HG03135 (cell line): Measurements from ENCODE around the gene UHRF1.
"Not testable (repeated sequence)": the region's sequence is repeated elsewhere in the genome, so short reads cannot be mapped to it uniquely, and the experiment has no call there.

ENCODE experiments used
- ATAC-seq: cut with Tn5 transposase; IDR thresholded peaks from one replicate; pipeline ENCODE4 v1.9.1; 2021; ENCODE audit warnings: mild to moderate bottlenecking, moderate library complexity; ENCODE audit not compliant: unreplicated experiment

UHRF1 gene

GRCh38 chr19:4933528-4933927 is 24.2 kb downstream of the UHRF1 start:
- ATAC-seq = no peak

DNA sequence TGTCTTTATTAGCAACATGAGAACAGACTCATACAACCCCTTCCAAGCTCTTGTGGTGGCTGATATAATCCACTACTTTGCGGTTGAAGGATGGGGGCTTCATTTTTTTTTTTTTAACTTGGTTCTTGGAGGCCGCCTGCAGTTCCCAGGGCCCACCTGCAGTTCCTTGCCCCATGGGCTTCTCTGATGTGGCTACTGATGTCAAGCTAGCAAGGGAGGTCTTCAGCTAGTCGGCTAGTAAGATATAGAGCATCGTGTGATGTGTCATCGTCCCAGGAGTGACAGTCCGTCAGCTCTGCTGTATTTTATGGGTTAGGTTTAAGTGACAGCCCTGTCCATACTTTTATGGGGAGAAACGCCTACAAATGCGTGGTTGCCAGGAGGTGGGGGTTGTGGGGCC is 26.1 kb downstream of the UHRF1 start:
- ATAC-seq = no peak

GRCh38 chr19:4937060-4937459 is 27.8 kb downstream of the UHRF1 start:
- no peak for ATAC-seq

DNA sequence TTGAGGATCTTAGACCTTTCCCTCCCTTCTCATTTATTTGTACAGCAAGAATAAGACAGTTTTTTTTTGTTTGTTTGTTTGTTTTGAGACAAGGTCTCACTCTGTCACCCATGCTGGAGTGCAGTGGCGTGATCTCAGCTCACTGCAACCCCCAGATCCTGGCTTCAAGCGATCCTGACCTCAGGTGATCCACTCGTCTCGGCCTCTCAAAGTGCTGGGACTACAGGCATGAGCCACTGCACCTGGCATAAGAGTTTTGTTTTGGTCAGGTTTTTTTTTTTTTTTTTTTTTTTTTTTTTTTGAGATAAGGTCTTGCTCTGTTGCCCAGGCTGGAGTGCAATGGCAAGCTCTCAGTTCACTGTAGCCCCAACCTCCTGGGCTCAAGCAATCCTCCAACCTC is 29.2 kb downstream of the UHRF1 start:
- not testable (repeated sequence) for ATAC-seq

GRCh38 chr19:4939466-4939865 is 30.2 kb downstream of the UHRF1 start:
- ATAC-seq = no peak

DNA sequence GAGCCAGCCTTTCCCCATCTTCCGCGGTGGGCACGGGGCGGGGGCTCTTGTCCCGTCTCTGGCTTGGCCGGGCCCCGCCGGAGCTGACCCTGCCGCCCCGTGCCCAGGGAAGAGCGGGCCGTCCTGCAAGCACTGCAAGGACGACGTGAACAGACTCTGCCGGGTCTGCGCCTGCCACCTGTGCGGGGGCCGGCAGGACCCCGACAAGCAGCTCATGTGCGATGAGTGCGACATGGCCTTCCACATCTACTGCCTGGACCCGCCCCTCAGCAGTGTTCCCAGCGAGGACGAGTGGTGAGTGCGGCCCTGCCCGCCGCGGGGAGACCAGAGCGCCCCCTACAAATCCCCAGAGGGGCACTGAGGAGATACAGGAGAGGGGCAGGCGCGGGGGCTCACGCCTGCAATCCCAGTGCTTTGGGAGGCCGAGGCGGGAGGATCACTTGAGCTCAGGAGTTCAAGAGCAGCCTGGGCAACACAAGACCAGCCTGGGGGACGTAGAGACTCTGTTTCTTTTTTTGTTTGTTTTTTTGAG is 32.4 kb downstream of the UHRF1 start:
- ATAC-seq = not testable (repeated sequence)

- not testable (repeated sequence) for ATAC-seq
These were observed 41.3 kb downstream of the UHRF1 start for GRCh38 chr19:4950650-4951049.

DNA sequence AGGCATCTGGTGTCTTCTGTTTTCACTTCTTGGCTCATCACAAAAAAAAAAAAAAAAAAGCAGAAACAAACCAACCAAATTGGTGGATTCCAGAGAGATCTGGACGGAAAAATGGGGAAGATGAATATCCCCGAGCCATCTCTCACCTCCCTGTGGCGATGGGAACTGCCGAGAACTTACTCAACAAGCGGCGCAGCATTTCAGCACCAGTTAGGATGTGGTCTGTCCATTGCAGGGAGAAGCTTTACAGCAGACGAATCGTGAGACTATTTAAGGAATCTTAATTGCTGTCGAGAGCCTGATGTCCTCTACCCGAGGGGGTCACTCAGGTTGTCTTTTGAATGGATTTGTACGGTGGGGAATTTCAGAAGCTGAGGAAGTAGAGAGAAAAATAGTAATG is 42.4 kb downstream of the UHRF1 start:
- no peak for ATAC-seq

DNA sequence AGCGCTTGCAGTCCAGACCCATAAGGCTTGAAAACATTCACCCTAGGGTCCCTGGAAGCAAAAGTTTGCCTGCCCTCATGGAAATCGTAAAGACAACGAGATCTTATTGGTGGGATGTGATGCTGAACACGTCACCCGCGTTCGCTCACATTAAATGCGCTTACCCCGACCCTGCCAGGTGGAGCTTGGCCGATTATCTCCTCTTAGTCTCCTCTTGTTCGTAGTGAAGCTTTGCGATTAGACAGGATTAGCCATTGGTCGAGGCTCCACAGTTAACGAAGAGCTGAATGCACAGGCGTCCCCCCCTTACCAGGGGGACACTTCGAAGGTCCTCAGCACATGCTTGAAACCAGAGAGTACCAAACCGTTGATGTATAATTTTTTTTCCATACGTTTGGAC is 43.6 kb downstream of the UHRF1 start:
- no peak for ATAC-seq

- ATAC-seq = not testable (repeated sequence)
These were observed 45.2 kb downstream of the UHRF1 start for GRCh38 chr19:4954320-4955149.

- ATAC-seq = no peak
These were observed 46.0 kb downstream of the UHRF1 start for GRCh38 chr19:4955274-4955673.

DNA sequence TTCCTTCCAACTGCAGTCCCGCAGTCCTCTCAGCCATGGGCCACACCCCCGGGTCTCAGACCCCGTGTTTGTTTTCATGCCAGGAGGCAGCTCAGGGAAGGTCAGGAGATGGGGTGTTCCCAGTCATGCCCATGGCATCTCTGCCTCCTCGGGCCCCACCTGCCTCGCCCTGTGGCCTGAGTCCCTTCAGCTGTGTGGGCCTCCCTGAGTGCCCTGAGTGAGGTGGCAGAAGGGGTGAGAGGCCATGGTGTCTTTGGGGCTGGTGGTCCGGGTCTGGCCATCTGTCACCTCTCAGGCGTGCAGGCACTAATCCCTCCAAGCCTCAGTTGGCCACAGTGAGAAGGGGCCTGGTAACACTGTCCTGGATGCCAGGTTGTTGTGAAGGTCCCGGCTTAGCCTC is 48.7 kb downstream of the UHRF1 start:
- ATAC-seq = no peak

GRCh38 chr19:4962085-4962619 is 52.9 kb downstream of the UHRF1 start:
- no peak for ATAC-seq

DNA sequence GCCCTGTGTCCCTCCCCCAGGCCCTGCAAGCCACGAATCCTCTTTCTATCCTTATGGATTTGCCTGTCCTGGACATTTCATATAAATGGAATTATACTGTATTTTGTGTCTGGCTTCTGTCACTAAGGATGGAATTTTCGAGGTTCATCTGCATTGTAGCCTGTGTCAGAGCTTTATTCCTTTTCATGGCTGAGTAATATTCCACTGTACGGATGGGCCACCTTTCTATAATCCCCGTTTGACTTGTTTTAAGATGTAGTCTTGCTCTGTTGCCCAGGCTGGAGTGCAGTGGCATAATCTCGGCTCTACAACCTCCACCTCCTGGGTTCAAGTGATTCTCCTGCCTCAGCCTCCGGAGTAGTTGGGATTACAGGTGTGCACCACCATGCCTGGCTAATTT is 55.8 kb downstream of the UHRF1 start:
- no peak for ATAC-seq

GRCh38 chr19:4966591-4966990 is 57.3 kb downstream of the UHRF1 start:
- ATAC-seq = no peak

DNA sequence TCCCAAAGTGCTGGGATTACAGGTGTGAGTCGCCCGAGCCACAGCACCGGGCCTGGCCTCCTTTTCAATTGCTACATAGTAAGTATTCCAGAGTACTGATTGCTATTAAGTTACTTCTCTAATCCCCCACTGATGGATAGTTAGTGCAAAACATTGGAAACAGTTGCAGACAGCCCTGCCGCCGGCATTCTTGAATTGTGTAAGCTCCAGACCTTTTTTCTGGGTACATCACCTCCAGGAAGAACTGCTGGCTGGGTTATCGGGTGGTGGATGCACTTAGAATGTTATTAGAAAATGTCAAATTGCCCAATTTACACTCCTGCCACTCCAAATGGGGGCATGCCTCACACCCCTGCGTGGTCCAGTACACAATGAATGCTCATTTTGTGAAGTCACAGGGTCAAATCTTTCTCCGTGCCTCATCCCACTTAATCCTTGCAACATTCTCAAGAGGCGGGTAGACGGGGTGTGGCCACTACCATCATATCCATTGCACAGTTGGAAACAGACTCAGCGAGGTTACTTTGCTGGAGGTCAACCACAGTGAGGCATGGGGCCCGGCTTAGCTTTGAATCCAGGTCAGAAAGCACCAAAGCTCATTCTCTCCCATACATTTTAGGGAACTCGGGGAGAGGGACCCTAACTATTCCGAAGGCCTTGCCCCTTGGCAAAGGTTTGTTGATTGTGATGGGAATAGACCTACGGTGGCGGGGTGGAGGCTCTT is 58.6 kb downstream of the UHRF1 start:
- ATAC-seq = no peak

- peak; percentile 89 for ATAC-seq
These were observed 59.4 kb downstream of the UHRF1 start, which contains the start of gene KDM4B for GRCh38 chr19:4968462-4969291. Gene KDM4B, plus strand, starts transcription at chr19:4969113. Its CDS starts 63,778 bp downstream, at chr19:5032891.

DNA sequence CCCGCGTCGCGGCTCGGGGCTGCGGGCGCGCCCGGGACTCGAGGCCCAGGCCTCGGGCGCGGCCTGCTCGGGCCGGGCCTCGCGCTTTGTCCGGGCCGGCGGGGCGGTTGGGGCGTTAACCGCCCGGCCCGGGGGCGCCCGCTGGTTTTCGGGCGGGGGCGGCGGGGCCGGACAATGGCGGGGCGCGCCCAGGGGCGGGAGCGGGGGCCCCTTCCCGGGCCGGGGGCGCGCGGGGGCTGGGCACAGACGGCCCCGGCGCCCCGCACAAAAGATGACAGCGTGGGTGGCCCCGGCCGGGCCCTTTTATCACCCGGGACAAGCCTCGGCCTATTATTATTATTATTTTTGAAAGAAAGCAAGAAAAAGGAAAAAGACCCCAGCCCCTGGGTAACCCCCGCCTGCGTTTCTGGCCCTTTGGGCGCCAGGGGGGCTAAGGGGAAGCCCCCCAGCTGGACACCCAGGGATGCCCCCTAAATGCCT is 60.0 kb downstream of the UHRF1 start:
- peak; percentile 12 for ATAC-seq

DNA sequence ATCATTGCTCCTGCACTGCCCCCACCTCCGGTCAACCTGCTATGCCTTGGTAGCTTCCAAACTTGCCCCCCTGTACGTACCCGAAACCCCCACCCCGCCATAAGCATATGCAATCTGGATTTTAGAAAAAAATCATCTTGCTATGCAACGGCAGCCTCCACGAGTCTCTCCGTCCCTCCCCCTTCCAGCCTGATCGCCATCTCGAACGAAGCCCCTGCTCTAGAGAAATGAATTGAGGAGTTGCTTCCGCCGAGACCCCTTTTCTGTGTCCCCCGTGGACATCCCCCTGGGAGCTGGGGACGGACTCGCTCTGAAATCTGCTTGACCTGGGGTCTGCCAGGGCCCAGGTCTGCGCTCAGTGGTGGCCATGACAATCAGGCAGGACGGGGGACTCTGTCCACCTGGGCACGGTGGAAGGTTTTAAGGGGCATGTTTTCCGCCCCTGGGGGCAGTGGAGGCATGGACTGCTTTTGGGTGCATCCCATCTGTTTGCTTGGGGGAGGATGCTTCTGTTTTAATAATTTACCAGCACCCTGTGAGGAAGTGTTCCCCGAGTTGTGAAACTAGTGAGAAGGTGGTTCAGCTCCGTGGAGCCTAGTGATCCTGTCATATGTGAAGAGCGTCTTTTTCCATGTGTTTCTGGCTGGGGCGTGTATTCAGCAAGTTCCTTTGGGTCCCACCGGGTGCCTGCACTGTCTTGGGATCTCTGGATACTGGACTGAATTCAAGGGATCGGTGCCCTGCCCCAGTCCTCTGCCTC is 60.7 kb downstream of the UHRF1 start:
- ATAC-seq = no peak
